Activated naive CD4-positive, alpha-beta T cell treated with anti-CD3 and anti-CD28 coated beads, Interleukin-2, amount 50 U/mL, for 16 hours (primary cell): ENCODE results near the gene DYNC1I2.
"Not testable (repeated sequence)": the region's sequence is repeated elsewhere in the genome, so short reads cannot be mapped to it uniquely, and the experiment has no call there.

Source experiments
- DNase-seq: peaks from one replicate; pipeline ENCODE4 v3.0.0-alpha.2; 2020

DYNC1I2 gene

DNA sequence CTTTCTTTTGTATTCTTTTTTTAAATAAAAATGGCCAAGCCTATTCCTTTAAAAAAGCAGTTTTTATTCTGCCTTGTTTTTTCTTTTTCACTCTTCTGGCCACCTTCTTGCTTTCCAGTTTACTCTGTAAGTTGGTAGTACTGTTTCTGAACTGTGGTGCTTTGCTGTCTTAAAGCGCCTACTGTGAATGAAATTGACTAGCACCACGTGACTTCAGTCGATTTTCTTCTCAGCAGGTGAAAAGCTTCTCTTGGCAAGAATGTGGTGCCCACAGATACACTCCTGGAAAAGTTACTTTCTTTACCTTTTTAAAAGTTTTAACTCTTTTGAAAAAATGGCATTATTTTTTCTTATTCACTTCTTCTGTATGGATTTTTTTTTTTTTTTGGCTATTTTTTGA lies 32.4 kb downstream of the DYNC1I2 start:
- DNase-seq: no peak

DNA sequence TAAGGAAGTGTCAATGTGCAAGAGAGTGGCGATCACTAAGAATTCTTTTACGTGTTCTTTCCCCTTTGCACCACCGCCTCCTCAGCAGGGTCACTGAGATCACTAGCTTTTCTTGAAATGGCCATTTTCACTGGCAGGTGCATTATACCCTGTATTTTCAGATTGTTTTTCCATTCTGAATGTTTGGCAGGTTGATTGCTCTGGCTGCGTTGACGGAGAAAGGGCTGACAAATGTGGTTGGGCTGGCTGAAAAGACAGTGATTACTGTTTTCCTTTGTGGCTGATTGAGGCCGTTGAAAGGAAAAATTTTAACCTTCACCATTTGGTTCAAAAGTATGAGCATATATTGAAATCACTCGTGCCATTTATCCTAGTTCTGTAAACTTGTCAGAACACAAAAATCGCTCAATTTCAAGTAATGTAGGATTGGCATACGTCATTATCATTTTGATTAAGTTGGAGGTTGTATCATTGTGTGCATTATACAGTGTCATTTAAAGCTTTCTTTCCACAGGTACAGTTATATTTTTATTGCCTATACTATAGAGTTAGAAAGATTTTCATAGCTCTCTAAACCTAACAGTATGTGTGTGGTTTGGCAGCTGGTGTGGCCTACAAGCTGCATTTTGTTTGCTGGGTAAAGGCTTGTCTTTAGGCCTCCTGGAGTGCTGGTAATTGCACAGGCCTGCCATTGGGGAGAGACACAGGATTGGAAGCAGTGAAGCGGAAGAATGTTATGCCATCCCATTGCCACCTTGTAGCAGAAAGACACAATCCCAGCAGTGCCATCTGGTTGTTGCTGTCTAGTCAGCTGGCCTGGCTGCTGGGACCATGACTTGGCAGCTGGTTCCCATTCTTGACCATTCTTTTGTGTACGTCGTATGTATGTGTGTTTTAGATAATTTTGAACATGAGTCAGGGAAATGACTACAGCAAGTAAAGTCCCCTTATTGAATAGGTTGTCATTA lies 36.7 kb downstream of the DYNC1I2 start:
- DNase-seq: no peak

DNA sequence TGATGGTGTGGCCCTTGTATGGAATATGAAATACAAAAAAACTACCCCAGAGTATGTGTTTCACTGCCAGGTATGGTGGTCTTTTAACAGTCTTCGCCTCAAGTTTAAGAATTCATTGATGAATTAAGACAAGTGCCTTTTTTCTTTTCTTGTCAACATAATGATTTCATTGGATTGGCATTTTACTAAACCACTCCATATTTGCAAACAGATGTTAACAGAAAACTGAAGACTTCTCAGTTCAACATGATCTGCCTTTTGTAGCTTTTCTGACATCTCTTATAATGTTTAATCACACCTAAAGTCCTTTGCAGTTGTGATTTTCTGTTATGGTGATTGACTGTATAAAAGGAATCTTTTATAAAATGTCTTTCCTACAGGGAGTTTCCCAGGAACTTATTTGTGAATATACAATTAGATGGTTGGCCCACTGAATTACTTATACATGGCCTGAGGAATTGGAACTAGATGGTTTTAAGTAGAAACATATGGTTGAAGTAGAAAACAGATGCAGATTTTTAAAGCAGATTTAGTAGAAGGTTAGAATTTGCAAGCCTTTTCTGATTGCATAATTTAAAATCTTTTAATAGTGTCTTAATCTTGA lies 39.7 kb downstream of the DYNC1I2 start:
- DNase-seq: no peak

DNA sequence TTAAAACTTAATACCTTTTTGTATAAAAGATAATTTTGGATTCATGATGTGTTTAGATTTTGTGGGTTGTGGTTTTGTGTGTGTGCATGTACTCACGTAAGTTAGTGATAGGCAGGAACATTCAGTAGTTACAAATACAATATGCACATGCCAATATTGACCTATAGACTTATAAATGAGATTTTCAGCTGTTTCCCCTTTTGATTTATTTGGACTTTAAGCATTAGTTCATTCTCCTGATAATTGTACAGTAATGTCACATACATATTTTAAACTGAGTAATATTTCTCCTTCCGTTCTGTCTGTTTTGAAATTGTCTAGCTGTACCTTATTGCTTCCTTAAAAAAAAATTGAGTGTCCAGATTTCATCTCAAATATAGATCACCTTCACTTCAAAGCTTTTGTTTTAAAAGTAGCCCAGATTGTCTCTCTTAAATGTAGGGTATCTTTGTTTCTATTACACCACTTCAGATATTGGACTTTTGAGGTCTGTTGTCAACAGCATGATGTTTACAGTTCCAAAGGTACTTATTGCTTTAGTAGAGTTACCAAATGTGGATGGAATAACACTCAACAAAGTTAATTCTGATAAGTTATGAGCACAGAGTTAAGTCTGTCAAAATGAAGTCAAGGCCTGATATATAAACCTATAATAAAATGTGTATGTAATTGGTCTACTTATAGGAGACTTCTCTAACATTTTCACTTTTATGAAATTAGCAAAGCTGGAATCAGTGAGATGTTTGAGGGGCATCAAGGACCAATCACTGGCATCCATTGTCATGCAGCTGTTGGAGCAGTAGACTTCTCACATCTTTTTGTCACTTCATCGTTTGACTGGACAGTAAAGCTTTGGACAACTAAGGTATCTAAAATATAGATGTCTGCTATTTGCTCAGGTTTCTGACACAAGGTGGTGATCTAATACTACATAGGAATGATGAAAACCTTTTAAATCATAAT lies 42.0 kb downstream of the DYNC1I2 start:
- no peak for DNase-seq

DNA sequence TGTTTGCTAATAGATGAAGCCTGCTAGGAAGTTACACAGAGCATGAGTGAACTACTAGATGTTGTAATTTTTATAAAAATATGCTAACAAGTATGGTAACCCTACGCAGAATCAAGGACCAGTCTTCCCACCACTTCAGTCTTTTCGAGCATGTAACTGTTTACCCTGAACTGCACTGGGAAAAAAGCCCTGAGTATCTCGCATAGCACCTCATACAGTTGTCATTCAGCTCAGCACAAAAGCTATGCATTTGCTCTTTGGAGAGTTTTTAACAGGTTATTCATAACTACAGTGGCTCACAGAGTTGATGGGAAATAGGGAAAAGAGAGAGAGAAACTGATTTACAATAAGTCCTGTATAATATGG lies 42.7 kb downstream of the DYNC1I2 start:
- DNase-seq: no peak

DNA sequence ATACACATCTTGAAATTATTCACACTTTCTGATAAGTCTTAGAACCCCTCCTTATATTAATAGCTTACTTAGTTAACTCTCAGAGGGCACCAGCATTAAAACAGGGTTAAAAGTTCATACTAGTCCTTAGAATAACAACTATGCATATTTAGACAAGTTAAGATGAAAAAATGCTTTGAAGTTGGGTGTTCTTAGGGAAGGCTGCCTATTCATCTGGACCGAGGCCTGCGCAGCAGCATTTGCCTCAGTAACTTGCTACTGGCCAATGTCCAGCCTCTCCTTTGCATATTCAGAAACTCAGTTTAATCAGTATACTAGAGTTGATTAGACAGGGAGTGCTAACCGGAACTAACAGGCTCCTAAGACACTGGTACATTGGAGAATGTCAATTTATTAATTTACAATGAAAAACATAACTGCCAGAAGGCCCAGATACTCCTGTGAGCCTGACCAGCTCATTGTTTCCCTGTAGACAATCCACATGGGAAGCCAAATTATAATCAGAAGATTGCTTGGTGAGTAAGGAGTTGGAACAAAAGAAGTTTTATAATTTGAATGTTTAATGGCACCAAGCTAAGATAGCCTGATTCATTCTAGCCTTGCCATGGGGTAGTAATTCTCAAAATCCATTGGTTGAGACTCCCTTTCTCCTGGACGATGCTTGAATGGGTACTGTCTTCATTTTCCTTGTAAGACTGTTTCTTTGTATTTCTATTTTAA lies 48.9 kb downstream of the DYNC1I2 start:
- no peak for DNase-seq

DNA sequence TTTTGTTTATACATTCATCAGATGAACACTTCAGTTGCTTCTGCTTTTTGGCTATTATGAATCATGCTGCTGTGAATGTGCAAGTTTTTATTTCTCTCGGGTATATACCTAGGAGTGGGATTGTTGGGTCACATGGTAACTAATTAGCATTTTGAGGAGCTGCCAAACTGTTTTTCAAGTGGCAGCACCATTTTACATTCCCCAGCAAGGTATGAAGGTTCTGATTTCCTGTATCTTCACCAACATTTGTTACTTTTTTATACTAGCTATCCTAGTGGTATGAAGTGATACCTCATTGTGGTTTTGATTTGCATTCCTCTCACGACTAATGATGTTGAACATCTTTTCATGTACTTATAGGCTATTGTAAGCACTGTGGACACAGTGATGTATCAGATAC lies 53.9 kb downstream of the DYNC1I2 start:
- DNase-seq: no peak

DNA sequence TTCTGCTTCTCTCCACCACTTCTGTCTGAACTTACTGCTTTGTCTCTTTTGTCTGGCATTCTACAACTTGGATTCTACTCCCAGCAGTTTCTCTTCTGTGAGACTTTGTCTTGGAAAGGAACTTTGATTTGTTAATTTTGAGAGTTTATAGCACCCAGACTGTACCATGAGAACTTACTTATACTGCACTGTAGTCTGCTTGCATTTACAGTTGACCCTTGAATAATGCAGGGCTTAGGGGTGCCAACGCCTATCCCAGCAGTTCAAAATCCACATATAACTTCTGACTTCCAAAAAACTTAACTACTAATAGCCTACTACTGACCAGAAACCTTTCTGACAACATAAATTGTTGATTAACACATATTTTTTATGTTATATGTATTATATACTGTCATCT lies 55.5 kb downstream of the DYNC1I2 start:
- DNase-seq: no peak

DNA sequence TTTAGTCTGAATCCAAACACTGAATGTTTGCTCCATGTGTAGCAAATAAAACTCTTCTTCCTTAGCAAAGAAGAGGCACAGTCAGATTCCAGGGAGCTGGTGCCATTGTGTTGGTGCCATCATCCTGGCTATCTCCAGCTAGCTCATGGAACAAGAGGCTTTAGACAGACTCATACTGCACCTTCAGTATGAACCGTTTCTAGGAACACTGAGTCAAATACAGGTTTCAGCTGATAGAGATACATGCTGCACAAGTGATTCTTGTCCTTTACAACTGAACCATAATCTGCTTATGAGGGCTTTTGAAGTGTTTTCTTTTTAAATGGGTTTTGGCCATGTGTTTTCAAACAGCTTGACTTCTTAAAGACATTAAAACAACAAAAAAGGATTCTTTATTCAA lies 57.9 kb downstream of the DYNC1I2 start:
- DNase-seq: no peak

DNA sequence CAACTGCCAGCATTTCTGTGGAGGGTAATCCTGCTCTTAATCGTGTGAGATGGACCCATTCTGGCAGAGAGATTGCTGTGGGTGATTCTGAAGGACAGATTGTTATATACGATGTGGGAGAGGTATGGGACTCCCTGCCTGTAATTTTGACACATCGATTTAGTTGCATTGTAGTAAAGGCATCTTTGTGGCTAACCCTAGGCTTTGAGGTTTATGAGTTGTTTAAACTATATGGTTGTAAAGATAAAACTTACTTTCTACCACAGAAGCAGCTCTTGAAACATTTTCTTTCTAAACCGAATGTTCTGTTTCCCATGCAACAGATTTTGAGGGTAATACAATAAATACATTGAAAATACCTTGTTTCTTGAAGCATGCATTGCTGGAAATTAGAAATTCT lies 58.5 kb downstream of the DYNC1I2 start:
- DNase-seq: no peak

DNA sequence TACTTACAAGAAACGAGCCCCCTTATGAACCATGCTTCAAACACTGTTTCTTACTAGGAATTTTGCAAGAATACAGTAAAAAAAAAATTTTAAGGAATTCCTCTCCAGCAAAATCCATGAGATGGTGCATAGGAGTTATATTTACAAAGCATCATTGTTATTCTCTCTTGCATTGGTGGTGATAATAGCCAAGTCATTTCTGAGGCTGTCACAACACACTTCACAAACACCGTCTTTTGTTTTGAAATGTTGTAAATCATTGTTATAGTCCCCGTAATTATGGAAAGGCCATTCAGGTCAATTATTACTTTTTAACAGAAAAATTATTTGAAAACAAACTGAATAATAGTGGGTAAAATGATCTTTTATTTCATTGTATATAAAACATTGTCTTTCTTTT lies 60.1 kb downstream of the DYNC1I2 start:
- DNase-seq: no peak

DNA sequence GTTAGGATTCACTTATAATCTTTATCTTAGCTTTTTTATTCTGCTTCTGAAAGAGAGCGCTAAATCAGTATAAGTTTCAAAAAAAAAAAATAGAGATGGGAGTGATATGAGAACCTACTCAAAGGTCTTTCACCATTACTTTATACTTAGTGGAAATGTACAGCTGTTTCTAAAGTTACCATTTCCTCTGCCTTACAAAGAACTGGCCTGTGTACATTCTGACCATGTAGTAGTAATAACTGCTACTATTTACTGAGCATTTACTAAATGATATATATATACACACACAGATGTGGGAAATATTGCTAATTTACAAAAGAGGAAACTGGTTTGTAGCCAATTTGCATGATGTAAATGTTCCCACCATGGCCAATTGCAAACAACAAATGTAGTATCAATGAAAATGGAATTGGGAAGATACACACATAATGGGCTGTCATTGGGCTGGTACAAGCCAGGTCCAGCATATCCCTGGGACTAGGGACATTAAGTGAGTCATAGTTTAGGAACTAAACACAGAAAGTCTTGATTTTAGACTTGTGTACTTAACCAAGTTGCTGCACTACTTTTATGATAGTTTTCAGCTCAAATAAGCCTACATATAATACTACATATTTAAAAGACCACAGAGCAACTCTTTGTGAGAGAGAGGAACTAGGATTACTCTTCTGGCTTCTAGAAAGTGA lies 67.1 kb downstream of the DYNC1I2 start:
- DNase-seq: no peak

DNA sequence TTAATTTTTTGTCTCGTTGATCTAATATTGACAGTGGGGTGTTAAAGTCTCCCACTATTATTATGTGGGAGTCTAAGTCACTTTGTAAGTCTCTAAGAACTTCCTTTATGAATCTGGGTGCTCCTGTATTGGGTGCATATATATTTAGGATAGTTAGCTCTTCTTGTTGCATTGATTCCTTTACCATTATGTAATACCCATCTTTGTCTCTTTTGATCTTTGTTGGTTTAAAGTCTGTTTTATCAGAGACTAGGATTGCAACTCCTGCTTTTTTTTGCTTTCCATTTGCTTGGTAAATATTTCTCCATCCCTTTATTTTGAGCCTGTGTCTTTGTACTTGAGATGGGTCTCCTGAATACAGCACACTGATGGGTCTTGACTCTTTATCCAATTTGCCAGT lies 71.5 kb downstream of the DYNC1I2 start:
- DNase-seq: not testable (repeated sequence)

DNA sequence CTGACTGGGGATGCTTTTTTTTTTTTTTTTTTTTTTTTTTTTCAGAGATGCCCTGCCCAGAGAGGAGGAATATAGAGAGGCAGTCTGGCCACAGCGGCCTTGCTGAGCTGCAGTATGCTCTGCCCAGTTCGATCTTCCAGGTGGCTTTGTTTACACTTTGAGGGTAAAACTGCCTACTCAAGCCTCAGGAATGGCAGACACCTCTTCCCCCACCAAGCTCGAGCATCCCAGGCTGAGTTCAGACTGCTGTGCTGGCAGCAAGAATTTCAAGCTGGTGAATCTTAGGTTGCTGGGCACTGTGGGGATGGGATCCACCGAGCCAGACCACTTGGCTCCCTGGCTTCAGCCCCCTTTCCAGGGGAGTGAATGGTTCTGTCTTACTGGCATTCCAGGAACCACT lies 73.9 kb downstream of the DYNC1I2 start:
- not testable (repeated sequence) for DNase-seq

DNA sequence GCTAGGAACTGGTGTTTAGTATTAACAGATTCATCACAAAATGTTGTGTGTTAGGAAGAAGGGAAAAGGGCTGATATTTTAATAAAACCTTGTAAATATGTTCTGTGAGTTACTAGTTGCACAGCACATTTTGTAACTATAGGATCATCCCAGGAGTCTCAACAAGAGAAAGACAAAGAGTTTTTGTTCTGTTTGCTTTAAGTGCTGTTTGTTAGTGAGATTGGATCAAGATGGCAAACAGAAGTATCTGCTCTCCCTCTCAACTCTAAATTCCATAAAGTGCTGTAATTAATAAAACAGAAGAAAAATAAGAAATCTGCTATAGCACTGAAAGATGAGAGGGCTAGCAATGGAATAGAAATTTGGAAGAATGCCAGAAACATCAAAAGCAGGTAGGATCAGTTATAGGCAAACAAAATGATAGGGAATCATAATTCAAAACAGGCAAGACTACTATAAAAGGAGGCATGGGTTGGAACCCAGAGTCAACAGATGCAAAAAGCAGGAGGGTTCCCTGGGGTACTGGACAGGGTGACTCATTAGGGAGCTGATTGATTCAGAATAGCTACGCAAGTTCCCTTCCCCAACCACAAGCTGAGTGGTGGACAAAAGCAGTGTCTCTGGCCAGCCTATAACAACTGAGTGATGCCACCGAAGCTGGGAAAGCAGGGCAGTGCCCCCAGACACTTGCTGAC lies 75.8 kb downstream of the DYNC1I2 start:
- DNase-seq: no peak

DNA sequence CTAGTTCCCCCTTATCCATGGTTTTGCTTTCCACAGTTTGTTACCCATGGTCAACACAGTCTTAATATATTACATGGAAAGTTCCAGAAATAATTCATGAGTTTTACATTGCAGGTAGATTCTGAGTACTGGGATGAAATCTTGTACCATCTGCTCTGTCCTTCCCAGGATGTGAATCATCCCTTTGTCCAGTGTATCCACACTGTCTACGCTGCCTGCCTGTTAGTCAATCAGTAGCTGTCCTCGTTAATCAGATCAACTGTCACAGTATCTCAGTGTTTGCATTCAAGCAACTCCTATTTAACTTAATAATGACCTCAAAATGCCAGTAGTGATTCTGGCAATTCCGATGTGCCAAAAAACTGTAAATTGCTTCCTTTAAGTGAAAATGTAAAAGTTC lies 76.3 kb downstream of the DYNC1I2 start:
- no peak for DNase-seq

DNA sequence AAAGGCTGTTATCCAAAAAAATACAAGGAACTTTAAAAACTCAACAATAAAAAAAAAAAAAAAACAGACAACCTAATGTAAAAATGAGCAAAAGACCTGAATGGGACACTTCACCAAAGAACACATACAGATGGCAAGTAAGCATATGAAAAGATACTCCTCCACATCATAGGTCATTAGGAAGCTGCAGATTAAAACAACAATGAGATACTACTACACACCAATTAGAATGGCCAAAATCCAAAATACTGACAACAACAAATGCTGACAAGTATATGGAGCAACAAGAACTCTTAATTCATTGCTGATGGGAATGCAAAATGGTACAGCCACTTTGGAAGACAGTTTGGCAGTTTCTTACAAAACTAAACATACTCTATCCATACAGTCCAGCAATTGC lies 84.2 kb downstream of the DYNC1I2 start:
- DNase-seq: no peak

DNA sequence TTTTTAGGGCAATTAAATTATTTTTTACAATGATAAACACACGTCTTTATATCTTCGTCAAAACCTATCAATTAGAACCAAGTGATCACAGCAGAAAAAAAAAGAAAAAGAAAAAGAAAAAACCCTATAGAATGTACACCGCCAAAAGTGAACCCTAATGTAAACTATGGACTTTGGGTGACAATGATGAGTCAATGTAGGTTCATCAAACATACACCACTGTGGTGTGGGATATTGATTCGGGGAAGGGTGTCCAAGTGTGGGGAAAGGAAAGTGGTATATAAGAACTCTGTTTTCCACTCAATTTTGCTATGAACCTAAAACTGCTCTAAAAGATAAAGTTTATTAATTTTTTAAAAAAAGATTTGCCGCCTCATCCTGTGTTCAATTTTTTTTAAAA lies 85.1 kb downstream of the DYNC1I2 start:
- no peak for DNase-seq

DNA sequence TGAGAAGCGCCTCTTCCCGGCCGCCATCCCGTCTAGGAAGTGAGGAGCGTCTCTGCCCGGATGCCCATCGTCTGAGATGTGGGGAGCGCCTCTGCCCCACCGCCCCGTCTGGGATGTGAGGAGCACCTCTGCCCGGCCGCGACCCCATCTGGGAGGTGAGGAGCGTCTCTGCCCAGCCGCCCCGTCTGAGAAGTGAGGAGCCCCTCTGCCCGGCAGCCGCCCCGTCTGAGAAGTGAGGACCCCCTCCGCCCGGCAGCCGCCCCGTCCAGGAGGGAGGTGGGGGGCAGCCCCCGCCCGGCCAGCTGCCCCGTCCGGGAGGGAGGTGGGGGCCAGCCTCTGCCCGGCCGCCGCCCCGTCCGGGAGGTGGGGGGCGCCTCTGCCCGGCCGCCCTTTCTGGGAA lies 87.3 kb downstream of the DYNC1I2 start:
- DNase-seq: not testable (repeated sequence)

DNA sequence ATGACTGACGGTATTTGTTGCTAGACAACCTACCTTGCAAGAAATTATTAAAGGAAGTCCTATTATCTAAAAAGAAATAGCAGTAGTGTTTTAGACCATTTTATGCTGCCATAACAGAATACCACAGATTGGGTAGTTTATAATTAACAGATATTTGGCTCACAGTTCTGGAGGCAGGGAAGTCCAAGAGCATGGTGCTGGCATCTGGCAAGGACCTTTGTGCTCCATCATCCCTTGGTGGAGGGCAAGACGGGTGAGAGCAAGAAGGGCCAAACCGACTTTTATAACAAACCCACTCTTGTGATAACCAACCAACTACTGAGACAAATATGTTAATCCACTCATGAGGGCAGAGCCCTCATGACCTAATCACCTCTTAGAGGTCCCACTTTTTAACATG lies 91.2 kb downstream of the DYNC1I2 start:
- no peak for DNase-seq

DNA sequence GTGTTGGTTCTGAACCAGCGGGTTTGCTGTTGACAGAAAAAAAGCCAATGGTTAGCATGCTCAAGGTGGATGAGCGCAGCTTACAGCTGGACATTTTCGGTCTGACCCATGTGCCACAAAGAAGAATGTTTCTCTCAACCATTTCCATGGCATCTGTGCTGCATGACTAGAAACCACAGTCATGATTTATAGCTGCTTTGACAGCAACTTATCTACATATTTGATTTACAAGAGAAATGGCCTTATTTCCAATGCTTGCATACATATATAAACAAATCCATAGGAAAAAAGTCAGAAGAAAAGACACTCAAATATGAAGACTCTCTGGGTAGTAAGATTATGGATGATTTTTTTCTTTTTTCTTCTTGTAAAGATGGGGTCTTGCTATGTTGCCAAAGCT lies 98.2 kb downstream of the DYNC1I2 start:
- no peak for DNase-seq
